Measurements from ENCODE around the gene CFAP299.

DNA sequence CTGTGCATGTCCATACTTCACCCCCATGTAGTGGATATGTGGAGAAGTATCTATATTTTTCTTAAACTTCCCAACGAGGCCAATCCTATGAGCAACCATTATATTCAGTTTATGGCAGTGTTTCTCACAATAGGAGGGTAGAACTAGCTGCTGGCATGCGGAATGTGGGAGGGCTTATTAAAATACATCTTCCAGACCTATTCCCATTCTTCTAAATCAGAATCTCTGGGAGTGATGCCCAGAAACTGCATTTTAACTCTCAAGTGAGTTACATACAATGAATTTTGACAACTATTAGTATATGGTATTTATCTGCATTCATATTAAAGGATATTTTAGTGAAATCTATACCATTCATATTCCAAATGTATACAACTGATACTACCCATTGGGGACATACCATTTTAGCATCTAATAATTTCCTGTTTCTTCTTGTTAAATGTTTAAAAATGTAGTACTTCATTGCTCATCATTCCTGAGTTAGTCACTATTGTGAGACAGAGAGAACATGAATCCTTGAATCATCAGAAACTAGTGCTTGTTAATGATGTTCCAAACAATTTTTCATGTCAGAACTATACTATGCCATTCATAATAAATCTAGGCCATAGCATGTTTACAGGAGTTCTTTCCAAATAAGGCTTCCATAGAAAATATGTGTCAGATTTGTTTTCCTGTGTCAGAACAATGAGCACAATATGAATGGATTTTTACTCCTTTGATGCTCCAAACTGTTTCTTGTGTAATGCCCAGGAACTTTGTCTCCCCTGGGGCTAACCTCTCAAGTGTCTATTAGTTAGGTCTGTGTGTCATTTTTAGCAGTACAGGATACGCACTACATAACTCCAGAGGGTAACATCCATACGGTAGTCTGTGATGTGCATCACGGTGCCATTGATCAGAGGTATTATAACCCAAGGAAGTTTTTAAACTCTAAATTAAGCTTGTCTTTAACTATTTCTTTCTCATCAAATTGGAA is 496.1 kb downstream of the CFAP299 start:
- TF ChIP-seq, protein P1, sequence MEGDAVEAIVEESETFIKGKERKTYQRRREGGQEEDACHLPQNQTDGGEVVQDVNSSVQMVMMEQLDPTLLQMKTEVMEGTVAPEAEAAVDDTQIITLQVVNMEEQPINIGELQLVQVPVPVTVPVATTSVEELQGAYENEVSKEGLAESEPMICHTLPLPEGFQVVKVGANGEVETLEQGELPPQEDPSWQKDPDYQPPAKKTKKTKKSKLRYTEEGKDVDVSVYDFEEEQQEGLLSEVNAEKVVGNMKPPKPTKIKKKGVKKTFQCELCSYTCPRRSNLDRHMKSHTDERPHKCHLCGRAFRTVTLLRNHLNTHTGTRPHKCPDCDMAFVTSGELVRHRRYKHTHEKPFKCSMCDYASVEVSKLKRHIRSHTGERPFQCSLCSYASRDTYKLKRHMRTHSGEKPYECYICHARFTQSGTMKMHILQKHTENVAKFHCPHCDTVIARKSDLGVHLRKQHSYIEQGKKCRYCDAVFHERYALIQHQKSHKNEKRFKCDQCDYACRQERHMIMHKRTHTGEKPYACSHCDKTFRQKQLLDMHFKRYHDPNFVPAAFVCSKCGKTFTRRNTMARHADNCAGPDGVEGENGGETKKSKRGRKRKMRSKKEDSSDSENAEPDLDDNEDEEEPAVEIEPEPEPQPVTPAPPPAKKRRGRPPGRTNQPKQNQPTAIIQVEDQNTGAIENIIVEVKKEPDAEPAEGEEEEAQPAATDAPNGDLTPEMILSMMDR (IDR thresholded peaks at IDR 0.05): no peak
- TF ChIP-seq POLR2A (IDR thresholded peaks at IDR 0.05): no peak

Data from Peyer's patch (tissue), 4 donors.